ENCODE data around the gene AMZ1.
A peak's percentile ranks its signal among the peaks of the same experiment; 100 is the strongest.
"Not testable (repeated sequence)": the region's sequence is repeated elsewhere in the genome, so short reads cannot be mapped to it uniquely, and the experiment has no call there.

AMZ1 gene

DNA sequence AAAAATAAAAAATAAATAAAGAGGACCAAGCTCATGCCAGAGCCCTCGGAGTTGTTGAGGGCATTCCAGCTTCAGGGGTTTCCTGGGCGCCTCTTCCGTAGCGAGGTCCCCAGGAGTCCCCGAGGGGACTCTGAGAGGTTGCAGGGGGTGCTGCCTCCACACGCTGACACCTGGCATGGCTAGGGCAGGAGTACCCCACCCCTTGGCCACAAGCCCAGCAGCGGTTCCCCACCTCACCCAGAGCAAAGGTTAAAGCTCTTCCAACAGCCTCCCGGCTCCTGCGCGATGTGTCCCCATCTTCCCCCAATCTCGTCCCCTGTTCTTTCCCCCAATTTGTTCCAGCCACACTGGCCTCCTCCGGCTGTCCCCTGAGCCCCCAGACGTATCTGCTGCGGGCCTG, 4.5 kb downstream of the AMZ1 start:
- no peak for DNase-seq

DNA sequence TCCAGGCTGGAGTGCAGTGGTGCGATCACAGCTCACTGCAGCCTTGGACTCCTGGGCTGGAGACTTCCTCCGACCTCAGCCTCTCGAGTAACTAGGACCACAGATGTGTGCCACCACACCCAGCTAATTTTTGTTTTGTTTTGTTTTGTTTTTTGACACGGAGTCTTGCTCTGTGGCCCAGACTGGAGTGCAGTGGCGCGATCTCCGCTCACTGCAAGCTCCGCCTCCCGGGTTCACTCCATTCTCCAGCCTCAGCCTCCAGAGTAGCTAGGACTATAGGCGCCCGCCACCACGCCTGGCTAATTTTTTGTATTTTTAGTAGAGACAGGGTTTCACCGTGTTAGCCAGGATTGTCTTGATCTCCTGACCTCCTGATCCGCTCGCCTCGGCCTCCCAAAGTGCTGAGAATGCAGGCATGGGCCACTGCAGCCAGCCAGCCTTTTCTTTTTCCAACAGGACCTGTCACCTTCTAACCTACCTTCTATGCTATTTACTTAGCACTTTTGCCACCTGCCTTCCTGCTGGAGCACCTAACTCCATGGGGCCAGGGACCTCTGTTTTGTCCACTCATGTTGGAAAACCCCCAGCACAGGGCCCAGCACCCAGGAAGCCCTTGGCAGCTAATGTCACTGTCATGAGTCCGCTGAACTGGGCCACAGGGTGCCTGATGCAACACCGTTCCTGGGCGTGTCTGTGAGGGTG, 5.6 kb downstream of the AMZ1 start:
- peak; percentile 18 for DNase-seq

DNA sequence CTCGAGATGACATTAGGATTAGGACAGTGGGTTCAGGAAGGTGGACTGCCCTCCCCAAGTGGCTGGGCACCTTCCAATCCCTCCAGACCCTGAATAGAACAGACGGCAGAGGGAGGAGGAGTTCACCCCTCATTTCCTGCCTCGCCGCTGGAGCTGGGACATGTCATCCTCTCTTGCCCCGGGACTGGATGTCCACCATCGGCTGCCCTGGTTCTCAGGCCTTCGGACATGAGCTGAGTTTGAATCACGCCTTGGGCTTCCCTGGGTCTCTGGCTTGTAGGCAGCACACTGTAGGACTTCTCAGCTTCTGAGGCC, 6.1 kb downstream of the AMZ1 start:
- DNase-seq = not testable (repeated sequence)

DNA sequence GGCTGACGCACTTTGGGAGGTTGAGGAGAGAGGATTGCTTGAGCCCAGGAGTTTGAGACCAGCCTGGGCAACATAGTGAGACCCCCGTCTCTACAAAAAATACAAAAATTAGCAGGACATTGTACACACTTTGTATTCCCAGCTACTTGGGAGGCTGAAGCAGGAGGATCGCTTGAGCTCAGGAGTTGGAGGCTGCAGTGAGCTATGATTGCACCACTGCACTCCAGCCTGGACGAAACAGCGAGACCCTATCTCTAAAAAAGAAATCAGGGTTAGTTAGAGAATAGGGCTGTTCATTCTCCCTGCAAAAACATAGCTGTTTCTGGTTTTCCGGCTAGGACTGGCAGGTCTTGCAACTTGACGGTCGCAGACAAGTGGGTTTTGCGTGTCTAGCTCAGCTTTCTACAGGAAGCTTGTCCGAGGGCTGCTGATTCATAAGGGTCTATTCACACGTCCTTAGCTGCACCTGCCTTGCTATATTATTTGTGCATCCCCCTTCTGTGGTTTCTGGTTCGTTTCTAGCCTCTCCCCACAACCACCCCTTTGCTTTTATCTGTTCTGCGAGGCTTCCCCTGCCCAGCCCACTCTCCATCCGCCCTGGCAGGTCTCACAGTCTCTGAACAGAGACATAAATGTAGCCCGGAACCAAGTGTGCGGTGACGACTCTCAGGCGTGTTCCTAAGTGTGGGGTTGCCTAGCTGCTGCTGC, 10.7 kb downstream of the AMZ1 start:
- DNase-seq = no peak

DNA sequence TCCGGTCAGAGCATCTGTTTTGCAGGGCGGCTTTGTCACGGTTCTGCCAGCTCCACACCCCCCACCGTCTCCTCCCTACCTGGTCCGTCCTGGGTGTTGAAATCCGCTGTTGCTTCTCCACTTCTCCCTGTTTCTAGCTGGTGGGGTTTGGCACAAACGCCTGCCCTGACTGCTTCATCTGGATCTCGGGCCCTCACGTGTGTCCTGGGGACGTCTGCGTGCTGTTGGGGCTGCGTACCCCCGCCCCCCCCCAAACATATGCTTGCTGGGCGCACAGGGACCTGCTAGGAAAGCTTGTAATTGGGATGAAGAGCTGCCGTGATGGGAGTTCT, 11.3 kb downstream of the AMZ1 start:
- no peak for DNase-seq

DNA sequence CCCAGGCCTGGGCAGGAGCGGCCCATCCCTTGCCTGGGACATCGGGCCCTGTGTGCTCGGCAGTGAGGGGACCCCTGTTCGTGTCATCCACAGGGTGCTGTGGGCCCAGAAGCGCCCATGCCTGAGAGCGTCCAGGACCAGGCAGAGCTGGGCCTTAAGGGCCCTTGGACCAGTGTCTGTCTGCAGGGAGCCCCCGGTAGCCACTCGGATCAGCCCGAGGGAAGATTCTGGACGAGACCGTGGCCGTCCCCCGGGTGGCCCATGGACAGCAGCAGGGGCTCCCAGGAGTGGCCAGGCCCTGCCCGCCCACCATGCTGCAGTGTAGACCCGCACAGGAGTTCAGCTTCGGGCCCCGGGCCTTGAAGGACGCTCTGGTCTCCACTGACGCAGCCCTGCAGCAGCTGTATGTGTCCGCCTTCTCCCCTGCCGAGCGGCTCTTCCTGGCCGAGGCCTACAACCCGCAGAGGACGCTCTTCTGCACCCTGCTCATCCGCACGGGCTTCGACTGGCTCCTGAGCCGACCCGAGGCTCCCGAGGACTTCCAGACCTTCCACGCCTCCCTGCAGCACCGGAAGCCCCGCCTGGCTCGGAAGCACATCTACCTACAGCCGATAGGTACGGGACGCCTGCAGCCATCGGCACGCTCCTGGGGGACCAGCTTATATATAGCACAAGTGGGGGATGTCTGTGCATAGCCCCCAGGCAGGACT, 12.3 kb downstream of the AMZ1 start:
- DNase-seq = no peak

DNA sequence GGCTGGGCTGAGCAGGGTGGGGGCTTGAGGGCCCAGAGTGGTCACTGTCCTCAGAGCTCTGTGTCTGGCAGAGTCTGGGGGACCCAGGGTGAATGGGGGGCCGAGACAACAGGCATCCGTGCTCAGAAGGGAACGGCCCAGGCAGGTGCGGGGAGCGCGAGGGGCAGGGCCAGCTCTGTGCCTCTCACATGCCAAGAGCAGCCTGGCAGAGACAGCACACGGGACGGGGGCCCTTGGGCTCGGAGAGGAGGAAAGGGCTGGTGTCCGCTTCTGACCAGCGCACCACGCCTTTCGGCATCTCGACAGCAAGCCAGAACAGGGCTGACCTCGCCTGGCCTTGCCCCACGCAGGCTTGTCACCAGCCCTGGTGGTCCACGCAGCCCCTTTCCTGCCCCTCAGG, 13.4 kb downstream of the AMZ1 start:
- DNase-seq = no peak

DNA sequence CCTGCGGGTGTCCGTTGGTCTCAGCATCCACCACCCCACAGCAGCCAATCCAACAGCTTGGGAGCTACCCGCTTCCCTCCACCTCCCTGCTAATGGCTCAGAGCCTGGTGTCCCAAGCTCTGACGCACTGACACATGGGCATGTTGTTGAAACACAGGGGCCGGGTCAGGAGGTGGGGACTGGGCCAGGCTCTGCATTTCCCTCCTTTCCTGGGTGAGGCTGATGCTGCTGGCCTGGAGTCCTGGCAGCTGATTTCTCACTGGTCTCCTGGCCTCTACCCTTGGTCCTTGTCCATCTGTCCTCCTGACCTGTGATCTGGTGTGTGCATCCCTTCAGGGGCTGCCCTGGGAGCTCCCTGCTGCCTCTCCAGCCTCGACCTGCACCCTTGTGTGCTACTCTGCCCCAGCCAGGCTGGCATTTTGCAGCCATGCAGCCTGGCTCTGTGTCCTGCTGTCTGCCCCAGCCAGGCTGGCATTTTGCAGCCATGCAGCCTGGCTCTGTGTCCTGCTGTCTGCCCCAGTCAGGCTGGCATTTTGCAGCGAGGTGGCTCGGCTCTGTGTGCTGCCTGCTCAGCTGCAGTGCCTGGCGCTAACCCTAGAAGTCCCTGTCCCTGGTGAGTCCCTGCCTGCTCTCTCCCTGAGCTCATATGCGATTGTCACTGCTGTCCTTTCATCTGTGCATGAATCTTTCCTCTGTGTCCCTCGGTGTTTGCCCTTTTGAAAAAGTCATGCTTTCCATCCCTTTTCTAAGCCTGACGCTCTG, 14.0 kb downstream of the AMZ1 start:
- DNase-seq = no peak

DNA sequence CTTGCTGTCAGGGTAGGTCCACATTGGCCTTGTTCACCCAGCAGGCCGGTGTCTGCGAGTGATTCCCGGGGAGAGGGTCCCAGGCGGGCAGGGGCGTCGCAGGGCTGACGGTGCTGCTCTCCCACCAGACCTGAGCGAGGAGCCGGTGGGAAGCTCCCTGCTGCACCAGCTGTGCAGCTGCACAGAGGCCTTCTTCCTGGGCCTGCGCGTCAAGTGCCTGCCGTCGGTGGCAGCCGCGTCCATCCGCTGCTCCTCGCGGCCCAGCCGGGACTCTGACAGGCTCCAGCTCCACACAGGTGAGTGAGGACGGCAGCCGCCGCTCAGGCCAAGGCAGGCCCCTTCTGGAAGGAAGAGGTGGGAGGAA, 14.6 kb downstream of the AMZ1 start:
- no peak for DNase-seq

DNA sequence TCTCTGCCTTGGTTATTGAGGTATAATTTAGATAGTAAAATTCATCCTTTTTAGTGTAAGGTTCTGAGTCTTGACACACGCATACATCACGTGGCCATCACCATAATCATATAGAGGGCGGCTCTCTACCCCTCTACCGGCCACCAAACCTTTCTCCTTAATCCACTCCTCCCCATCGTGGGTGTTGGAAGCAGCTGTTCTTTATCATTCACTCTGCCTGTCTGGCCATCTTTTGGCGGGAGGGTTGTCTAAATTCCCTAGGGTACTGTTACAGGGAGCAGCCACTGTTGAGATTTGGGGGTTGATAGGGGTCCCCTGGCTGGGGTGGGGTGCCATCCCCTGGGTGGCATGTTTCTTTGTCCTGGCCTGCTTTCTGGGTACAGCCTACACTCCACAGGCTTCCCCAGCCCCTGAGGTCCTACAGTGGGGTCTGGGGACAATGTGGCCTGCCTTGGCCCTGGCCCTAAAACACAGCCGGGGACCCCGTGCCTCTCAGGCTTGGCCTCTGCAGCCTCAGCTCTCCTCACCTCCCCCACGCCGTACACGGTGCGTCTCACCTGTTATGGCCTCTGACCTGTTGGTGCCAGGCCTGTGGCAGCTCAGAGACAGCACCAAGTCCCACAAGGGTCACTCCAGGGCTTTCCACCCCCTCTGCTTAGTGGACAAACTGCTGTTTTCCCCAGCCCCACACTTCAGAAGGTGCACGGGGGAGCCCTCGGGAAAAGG, 17.5 kb downstream of the AMZ1 start:
- no peak for DNase-seq

DNA sequence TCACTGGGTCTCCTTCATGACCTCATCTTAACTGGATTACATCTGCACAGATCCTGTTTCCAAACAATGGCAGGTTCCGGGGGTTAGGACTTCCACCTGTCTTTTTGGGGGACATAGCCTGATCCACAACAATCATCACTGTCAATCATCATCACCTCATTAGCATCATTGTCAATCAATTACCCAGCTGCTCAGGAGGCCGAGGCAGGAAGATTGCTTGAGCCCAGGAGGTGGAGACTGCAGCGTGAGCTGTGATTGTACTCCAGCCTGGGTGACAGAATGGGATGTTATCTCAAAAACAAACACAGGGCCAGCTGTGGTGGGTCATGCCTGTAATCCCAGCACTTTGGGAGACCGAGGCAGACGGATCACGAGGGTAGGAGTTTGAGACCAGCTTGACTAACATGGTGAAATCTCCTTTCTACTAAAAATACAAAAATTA, 18.7 kb downstream of the AMZ1 start:
- DNase-seq = no peak

DNA sequence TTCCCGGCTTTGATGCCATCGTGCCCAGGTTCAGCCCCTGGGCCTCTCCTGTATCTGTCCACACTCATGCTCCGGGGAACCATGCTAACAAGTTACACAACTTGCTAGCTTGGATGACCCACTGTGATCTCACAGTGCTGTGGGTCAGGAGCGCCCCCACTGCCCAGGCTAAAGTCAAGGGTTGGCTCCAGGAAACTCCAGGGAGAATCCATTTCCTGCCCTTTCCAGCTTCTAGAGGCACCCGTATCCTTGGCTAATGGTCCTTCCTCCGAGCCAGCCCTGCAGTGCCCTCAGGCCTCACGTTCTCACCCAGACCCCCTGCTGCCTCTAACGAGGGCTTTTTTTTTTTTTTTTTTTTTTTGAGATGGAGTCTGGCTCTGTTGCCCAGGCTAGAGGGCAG, 19.5 kb downstream of the AMZ1 start:
- DNase-seq = peak; percentile 25

DNA sequence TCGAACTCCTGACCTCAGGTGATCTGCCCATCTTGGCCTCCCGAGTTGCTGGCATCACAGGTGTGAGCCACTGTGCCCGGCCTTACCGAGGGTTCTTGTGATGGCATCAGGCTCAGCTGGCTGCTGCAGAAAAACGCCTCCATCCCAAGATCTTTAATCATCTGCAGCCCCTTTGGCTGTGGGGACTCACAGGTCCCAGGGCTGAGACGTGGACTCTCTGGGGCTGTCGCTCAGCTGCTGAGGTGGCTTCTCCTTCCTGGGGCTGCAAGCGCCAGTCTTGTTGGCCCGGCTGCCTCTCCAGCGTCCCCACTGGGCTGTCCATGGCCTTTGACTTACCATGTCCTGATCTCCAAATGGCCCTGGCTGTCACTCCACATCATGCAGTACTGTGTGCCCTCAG, 20.0 kb downstream of the AMZ1 start:
- no peak for DNase-seq

DNA sequence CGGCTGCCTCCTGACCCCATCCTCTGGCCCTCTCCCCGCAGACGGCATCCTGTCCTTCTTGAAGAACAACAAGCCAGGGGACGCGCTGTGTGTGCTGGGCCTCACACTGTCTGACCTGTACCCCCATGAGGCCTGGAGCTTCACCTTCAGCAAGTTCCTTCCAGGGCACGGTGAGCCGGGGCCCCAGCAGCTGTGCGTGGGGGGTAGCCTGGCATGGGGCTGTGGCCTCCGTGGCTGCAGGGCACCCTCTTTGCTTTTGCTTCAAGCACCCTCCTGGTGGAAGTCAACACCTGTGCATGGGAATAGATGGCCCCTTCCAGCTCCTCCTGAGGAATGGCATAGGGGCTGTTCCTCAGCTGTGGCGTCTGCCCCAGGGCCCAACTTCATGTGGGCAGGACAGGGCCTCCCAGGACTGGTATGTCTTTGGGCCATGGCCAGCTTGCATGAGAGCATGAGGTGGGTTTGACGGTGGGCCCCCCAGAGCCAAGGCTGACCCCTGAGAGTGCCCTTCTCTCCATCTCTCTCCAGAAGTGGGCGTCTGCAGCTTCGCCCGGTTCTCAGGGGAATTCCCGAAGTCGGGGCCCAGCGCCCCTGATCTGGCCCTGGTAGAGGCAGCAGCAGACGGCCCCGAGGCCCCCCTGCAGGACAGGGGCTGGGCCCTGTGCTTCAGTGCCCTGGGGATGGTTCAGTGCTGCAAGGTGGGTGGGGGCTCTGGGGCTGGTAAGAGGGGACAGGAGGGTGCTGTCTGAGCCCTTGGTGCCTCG, 20.7 kb downstream of the AMZ1 start:
- DNase-seq = no peak

DNA sequence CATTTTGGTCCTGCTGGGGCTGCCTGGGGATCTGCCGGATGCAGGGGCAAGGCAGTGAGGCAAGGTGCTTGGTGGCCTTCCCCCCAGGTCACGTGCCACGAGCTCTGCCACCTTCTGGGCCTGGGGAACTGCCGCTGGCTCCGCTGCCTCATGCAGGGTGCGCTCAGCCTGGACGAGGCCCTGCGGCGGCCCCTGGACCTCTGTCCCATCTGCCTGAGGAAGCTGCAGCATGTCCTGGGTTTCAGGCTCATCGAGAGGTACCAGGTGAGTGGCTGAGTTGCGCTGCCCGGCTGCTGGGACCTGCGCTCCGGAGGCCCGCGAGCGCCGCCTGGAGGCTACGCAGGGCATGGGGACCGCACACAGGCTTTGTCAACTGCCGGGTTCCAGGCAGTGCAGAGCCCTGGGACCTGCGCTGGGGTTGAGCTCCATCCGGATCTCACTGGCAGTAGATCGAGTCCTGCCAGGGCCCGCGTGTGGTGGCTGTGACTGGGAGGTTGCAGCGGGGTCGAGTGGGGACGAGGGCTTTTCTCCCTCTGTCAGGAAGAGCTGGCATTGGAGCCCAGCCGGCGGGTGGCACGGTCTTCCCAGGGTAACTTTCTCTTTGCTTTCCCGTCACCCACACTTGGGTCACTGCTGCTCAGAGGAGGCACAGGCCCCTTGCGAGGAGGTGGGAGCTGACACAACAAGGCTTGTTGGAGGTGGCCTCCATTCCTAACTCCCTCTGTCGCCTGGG, 21.7 kb downstream of the AMZ1 start:
- DNase-seq = no peak

DNA sequence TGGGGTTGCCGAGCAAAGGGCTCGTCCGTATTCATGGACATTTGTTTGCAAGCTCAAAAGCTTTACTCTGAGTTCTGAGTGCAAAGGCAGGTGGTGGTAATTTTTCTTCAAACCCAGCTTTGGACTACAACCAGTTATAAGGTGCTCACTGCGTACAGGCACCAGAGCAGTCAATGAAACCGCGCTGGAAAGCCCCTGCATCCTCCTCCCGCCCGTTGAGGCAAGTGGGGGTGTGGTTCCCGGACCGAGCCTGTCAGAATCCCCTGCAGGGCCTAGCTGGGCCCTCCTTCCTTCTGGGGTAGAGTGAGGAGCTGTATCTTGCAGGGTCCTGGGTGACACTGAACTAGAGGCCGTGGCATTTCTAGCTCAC, 22.3 kb downstream of the AMZ1 start:
- DNase-seq = no peak

DNA sequence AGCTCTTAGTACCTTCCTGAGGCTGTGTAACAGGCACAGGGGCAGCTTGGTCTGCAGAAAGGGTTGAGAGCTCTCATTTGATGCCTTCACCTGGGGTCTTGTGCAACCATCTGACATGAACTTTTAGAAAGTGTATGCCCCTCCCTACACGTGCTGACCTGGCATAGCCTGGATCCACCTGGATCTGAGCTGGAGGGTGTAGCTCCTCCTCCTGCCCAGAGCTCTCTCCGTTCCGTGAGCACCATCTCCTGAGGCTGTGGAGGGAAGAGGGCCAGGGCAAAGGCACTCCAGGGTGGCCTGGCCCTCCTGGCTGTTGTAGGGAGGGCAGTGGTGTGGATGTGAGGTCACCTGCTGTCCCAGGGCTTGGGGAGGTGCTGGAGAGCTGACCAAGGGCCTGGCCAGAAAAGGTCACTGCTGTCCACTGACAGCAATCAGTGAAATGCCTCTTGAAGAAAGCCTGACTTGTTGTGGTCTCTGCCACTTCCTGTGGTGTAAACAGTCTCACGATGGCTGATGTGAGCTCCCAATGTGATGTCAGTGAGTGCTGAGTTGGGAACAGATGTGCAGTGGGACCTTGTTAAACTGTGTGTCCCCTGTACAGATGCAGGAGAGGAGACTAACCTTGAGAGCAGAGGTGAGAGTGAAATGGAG, 23.0 kb downstream of the AMZ1 start:
- DNase-seq = no peak

DNA sequence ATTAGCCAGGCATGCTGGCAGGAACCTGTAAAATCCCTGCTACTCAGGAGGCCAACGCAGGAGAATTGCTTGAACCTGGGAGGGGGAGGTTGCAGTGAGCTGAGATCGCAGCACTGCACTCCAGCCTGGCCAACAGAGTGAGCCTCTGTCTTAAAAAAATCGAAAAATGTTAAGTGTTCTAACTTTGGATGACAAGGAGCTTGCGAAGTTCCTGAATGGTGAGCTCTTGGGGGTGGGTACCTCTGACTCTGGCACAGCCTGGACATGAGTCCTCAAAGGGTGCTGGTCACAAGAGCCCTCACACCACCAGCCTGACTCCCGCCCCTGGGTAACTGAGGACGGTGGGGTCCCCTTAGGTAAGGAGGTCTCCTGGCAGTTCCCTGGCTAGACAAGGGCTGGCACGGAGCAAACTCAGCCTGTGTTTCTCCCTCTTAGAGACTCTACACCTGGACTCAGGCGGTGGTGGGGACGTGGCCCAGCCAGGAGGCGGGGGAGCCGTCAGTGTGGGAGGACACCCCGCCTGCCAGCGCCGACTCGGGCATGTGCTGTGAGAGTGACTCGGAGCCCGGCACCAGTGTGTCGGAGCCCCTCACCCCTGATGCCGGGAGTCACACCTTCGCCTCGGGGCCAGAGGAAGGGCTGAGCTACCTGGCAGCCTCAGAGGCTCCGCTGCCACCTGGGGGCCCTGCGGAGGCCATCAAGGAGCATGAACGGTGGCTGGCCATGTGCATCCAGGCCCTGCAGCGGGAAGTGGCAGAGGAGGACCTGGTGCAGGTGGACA, 24.1 kb downstream of the AMZ1 start:
- no peak for DNase-seq

DNA sequence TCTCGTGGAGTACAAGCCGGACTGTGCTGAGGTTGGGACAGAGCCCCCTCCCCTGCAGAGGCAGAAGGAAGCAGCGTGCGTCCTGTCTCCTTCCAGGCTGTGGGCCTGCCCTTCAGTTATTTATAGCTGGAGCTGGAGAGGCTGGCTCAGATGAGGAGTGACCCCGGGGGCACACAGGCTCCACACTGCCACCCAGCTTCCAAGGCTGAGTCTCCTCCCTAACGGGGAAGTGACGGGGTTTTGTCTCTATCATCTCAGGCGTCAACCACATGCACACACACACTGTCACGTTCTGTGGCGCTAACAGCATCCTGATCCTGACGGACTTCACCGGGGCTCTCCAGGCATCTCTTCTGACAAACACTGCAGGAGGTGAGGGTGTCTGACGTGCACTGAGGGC, 25.4 kb downstream of the AMZ1 start:
- no peak for DNase-seq

DNA sequence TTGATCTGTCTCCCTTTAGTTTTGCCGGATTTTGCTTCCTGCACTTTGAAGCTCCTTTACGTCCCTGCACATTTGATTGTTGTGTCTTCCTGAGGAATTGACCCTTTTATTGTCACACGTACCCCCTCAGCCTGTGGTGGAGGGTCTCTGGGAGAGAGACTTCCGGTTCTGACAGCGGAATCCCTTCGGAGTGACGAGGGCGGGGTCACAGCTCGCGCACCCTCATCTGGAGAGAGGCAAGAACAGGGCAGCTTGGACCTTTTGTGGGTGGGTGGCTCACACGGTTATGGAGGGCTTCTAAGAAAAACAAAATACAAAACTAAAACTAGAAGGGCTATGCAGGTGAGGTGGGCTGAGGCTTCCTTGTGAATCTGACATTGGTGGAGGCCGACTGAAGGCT, 26.0 kb downstream of the AMZ1 start:
- no peak for DNase-seq

Data from NCI-H146 (cell line).